PC-9 (cell line): ENCODE measurements around the gene KPNB1.

Experiments used
- CTCF ChIP-seq: fragments of 200-600 bp; sonication (generic); conservative IDR thresholded peaks from 2 replicates; pipeline ENCODE4 v1.6.1; 2017; ENCODE audit warnings: mixed run types, antibody characterized with exemption, mild to moderate bottlenecking, moderate library complexity
- EZH2 ChIP-seq: fragments of 200-600 bp; sonication (generic); IDR thresholded peaks from 2 replicates; pipeline ENCODE4 v1.8.0; 2017; ENCODE audit warnings: antibody characterized with exemption, low read depth

- no peak for TF ChIP-seq CTCF
- no peak for TF ChIP-seq EZH2
Measured at GRCh38 chr17:47692137-47692894, 42.6 kb downstream of the KPNB1 start.
